GM21390 (cell line): ENCODE data around the gene NRP1.

Source experiments
- ATAC-seq: cut with Tn5 transposase; IDR thresholded peaks from one replicate; pipeline ENCODE4 v1.9.1; 2021; ENCODE audit not compliant: unreplicated experiment

Gene NRP1

DNA sequence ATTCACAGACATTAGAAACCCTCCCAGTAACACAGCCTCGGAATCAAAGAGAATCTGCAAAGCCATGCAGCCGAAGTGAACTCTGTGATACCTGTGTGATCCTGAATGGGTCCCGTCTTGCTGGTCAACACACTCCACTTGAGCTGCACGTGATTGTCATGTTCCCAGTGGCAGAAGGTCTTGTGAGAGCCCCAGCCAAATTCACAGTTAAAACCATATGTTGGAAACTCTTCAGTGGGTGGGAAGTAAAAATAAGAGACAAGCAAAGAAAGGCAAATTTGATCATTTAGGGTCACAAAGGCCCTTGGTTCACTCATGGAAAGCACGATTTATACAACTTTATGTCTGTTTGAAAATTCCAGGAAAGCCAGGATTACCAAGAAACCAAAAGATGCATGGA, 142.3 kb downstream of the NRP1 start:
- ATAC-seq: no peak

DNA sequence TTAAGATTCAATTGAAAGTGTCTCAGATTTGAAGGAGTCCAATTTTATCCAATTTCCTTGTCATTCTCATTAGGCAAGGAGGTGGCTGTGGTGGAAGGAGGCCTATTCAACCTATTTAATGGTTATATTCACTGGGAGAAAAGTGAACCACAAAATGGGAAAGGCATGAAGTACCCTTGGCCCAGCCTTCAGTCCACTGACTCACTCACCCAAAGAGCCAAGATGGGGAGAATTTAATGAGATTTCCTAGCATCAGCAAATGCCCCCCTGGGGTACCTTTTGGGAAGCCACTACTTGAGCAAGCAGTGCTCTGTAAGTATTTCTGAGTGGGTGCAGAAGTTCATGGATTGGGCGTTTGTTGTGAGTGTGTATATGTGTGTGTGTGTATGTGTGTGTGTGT, 144.1 kb downstream of the NRP1 start:
- ATAC-seq: no peak

DNA sequence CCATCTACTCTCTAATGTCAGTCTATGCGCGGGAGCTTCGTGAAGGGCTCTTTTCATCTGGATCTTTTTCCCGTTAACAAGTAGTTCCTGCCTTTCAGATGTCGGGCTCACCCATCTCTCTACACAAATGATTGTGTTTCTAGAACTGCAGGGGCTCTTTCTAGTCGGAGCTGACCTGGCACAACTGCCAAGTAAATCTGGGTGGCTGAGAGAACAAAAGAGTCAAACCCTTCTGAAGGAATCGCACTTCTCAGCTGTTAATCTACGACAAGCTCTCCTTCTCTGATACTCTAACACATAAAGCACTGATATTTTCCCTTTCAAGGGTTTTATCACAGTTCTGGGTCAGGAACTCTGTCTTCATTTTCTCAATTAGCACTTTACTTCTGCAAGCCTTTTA, 144.7 kb downstream of the NRP1 start:
- no peak for ATAC-seq

DNA sequence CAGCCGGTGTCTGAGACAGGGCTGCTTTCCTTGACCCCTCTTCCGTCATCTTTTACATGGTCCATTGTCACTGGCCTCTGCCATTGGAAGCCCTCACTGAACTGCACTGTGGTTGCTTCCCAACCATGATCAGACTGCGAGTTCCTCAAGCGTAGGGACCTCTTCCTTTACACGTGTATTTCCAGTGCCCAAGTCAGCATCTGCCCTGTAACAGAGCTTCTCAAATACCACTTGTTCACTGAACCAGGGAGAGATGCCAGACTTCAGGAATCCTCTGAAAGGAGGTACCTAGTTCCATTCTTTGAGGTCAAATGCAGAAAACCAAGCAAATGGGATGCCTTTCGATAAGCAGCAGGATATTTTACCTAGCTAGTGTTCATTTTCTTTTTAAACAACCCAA, 145.1 kb downstream of the NRP1 start:
- ATAC-seq: no peak

DNA sequence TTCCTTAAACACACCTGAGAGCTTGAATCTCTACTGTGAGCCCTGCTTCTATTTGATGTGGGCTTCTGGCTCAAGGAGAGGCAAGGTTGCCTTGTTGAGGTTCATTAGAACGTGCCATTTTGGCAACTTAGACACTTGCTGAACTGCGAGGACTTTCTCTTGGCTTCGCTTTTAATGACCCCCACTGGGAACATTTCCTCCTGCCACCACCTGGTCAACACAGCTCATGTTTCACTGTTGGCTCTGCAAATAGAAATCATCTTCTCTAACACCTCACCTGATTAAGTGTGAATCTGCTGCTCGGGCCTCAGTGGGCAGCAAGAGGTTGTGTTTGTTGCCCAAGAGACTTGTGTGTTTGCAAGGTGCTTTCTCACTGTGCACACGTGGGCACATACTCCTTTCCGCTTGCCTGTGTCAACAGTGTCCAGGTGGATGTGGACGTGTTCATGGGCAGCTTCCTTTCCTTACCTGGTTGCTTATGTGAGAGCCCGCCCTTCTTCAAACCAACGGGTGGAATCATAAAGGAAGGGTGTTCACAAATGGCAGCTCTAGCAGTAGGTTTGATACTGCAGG, 147.0 kb downstream of the NRP1 start:
- ATAC-seq: no peak

DNA sequence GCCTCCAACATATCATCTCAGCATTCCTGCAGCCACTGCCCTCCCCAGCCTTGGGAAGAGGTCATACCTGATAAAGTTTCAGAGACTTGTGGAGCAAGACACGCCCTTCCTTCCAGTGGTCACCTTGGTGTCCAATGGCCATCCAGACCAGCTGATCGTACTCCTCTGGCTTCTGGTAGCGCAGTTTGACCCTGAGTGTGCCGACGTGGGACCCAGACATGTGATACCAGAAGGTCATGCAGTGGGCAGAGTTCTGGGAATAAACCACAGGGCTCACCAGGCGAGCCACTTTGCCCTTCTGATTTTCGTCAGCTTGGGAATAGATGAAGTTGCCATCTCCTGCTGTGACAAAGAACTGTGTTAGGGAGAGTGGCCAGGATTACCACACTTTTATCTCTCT, 148.3 kb downstream of the NRP1 start:
- ATAC-seq: no peak

DNA sequence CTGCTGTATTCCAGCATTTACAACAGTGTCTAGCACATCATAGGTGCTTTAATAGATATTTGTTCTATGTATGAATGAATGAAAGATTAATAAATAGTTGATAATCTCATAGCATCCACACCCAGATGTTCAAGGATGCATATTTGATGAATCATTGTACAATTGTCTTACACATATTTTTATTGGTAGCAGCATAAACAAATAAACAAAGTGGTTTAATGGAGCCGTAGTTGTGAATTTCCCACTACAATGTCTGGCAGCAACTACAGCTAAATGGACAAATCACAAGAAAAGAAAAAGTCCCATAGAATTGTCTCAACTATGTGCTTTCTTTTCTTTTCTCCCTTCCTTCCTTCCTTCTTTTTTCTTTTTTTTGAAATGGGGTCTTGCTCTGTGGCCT, 150.8 kb downstream of the NRP1 start:
- ATAC-seq: no peak

DNA sequence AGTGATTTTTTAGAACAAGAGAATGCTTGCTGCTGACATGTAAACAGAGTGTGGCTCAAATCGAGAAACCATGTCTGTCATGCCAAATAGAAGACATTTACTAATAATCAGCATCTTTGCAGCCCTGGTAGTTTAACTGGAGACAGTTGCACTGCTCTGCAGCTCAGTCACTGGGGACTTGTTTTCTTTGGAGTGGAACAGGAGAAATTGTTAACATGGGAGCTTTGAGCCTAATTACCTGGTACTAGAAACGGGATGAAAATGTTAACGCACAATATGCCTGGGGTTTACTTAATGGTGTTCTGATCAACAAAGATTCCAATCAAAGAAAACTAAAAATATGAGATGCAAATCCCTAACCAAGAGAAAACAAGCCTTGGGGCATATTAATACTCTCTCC, 153.5 kb downstream of the NRP1 start:
- ATAC-seq: no peak

DNA sequence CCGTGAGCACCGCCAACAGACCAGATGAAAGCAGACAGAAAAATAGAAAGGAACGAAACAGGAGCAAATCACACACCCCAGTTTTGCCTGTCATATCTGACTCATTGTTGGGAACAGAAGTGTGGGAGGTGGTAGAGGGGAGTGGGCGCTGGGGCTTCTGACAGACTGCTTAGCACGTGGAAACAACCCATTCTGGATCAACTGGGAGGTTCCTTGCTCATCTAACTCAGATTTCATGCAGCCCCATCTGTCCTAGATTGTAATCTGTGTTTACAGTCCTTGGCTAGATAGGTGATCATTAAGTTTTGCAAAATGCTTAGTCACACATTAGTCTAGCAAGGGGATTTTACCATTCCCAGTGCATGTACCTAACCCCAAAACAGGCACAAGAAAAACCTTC, 154.1 kb downstream of the NRP1 start:
- ATAC-seq: no peak

DNA sequence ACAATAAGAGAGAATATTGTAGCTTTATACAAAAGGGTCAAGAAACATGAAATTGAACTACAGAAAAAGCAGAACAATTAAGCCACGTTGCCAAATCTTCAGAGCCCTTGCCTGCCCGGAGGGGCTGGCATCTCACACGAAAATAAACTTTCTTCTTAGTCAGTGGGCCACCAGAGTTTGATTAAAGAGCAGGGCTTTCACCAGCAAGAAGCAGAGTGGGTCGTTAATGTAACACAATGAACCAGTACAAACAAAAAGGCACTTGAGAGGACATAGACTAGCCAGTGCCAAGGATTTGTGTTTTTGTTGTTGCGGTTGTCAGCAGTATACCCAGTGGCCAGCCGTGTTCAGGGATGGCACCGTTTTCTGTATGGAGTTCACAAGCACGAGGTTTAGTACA, 155.4 kb downstream of the NRP1 start:
- ATAC-seq: no peak

DNA sequence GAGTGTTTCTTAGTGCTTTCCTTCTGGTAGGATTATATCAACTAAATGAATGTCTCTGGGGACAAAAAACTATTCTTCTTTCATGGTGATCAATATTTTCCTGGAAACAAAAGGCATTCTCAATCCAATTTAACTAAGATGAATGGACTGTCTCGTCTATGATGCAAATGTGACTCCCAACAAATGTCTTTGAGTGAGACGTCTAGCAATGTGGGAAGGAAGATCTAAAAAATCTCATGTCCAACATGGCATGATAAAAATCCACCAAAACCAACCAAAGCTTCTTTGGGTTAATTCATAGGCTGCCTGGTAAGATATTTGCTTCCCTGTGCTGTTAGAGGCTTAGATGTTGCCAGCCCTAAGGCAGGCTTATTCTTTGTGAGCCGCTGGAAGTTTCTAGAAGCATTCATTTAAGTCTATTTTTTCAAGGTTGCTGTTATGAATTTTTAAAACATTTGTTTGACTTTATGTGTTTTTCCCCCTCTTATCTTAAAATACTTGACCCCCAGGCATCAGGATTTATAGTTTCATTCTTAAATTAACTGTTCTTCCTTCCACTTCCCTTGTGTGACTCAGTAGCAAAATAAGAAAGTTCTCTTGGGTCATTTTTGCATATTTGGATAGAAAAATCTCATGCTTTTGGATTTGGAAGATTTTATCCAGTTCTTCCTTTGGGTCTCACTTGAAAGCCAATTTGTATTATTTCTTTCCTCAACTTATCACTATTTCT, 156.3 kb downstream of the NRP1 start:
- ATAC-seq: no peak

DNA sequence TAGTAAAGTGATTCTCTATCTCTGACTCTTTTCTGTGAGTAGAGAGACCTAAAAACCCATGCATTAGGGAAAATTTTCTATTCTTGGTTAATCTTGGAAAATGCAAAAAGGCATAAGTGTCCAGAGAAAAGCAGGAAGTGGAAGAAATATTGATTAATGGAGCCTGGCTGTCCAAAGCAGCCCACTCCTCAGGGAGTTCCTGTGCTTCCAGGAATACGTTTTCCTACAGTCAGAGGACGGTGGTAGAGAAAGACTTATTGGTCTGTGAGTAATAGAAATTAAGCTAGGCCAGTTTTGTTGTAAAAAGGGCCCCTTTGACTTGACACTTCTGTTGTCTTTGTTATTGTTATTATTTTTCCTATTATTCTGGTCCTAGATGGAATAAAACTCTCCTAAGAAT, 157.8 kb downstream of the NRP1 start:
- no peak for ATAC-seq

DNA sequence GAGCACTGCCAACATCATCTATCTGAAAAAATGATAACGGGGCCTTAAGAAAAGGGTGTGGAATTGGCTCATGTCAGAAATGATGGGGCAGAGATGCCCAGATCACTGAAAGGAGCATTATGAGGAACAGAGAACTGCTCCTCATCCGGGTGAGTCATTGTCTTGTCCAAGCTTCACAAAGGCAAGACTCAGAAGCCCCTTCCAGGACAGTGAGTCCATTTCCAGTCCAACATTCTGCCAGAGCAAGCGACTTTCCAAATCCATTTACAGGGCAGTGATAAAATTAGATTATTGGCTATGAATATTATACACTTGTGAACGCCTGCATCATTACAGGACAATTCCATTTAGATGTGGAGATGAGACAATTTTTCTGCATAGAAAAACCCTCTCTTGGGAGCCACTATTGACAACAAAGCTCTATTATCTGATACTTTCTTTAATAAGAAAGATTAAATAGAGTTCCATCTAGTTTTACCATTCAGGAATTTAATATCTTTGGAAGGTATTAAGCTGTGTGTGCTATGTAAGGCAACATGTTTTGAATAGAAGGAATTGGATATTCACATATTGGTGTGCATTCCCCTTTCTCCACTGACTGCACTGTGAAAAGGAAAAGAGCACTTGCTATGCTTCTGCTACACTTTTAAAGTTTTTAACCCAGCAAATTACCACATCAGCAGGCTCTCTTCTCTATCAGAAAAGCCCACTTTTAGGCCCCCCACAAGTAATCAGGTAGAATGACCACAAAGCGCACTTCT, 159.6 kb downstream of the NRP1 start:
- no peak for ATAC-seq

DNA sequence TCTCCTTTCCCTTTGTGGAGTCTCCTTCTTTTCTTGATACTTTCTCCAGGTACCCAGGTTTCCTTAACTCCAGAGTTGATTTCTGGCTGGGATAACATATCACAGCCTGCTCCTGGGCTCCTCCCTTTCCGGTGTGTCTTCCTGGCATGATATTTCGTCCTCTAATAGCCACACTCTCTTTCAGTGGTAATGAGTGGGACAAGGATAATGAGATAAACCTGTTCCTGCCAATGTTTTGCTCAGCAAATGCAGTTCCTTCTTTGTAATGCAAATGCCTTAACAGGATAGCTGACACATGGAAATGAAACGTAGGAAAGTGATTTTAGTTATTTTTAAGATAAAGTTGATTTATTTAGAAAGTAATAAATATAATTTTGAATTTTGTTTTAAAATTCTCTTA, 168.6 kb downstream of the NRP1 start:
- no peak for ATAC-seq

DNA sequence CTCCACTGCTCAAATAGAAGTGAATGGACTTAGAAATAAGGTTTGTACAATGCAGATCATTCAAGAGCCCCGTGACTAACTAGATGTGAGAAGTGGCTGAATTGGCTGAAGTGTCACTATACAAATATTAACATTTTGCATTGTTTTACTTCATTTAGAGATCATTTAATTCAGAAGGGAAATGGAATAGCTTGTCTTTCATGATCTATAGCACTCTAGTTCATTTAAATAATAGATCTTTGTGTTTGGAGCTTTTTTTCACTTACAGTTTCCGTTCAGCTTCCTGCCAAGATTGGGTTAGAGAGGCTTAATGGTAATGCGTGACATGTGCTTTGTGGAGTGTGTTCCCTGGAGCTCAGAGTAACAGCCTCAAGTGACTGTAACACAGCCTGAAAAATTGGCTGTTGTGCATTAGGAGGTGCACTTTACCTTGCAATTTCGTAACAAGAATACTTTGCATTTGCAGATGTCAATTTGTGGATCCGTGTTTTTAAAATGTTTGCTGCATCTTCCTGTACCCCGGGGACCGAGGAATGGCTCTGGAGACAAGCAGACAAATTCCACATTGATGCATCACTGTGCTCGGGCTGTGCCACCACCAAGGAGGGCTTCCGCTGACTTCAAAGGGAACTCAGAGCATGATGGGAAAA, 170.3 kb downstream of the NRP1 start:
- ATAC-seq: no peak

DNA sequence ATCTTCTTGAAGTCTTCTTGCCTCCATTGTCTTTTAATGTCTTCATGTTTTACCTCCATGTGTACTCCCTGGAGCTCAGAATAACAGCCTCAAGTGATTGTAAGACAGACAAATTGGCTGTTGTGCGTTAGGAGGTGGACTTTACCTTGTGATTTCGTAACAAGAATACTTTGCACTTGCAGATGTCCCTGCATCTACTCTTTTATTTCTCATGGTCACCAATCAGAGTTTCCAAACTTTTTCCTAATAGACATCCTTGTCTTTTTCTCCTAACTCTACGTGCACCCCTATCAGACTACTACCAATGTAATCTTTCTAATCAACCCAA, 172.3 kb downstream of the NRP1 start:
- ATAC-seq: no peak

DNA sequence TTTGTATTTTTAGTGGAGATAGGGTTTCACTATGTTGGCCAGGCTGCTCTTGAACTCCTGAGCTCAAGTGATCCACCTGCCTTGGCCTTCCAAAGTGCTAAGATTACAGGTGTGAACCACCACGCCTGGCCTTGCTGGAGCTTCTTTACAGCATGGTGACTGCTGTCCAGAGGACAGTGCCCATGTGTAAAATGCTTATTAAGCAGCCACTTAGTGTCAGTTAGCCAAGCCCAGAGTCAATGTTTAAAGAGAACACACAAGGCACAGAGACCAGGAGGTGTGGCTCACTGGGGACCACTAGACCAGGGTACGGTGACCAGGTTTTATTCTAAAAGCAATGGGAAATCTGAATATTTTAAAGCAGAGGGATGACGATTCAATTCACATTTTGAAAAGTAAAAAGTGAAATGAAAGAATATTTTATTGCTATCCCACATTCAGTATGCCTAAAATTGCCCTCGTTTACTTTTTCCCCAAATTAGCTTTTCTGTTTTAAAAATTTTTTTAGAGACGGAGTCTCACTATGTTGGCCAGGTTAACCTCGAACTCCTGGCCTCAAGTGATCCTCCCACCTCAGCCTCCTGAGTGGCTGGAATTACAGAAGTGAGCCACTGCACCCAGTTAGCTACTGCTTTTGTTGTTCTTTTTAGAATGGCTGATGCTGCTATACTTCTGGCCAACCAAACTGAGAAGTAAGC, 172.8 kb downstream of the NRP1 start:
- no peak for ATAC-seq

DNA sequence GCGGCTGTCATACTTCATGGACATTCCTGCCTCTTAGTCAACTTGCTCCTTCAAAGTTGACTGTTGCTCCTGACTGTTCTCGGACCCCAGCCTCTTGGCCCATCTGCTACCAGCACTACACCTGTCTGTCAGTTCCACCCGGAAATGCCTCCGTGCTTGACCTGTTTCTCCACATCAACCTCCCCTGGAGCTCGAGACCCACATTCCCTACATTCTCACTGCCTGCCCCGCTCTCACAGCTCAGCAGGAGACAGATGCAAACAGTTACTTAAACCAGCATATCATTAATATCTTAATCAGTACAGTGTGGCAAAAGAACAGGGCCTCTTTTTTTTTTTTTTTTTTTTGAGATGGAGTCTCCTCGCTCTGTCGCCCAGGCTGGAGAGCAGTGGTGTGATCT, 174.3 kb downstream of the NRP1 start:
- no peak for ATAC-seq

DNA sequence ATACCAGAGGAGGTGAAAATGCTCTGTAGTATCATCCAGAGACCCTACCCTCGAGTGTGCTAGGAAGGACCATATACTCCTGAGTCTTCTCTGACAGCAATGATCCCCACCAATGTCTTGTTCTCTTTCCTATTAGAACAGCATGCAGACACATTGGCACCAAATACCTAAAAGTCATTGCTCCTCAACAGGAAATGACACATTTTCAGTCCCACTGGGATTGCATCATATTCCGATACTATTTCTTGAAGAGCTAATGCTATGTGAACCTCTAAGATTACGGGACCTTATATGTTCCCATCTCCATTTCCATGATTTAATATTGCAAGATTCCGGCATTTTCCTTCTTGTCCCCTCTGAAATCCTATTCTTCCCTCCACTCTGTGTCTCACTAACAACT, 177.4 kb downstream of the NRP1 start:
- ATAC-seq: no peak

DNA sequence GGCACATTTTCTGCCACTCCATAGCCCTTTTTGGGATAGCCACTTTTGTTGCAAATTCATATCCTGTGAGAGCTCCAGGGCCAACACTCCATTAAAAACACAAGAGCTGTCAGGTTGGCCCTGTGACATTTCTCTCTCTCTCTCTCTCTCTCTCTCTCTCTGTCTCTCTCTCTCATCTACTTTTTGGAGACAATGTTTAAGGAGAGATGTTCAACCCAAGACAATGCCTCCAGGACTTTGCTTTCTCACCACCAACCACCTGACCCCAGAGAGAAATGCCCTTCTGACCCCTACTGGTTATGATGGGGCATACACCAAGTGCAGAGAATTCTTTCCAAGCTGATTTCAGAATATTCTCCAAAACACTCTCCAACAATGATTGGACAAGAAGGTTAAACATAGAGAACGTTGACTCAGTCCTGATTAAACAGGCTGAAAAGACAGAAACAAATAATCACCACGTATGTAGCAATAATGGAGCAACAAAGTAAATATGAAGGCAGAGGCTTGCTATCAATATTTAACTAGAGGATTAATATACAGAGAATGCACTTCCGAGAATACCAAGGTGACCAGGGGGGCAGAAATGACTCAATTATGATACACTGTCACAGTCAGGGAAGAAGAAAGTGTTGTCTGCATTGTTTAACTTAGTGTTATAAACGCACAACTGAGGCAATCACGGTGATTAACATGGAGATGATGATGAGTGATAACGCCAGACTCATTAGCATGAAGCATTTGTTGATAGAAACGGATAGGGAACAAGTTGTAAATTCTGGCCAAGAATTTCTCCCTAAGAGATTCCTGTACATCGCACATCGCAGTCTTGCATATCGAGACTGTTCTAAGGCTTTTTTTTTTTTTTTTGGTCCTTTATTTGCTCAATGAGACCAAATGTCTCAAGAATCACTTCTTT, 178.5 kb downstream of the NRP1 start:
- ATAC-seq: peak; percentile 80
